Right atrium auricular region (tissue), 2 donors: ENCODE data around the gene BMX. TPM values are rescaled to one million over a fixed set of nuclear protein-coding genes. Genes with fewer than 3 reads are reported as not detected.

Source experiments
- DNase-seq: peaks from one replicate; pipeline ENCODE4 v3.0.0-alpha.2; 2019; ENCODE audit warnings: low spot score
- H3K27ac ChIP-seq, 2 donors: fragments of 200-600 bp; sonication (generic); 1 replicate in 1 of 2; 2 replicates in 1 of 2; pipeline ENCODE4 v1.5.1; 2016 to 2019
- H3K27me3 ChIP-seq, 2 donors: fragments of 200-600 bp; sonication (generic); one replicate each; pipeline versions ENCODE4 v1.5.1 to v1.6.0; 2017 to 2019
- H3K36me3 ChIP-seq: fragments of 200-600 bp; sonication (generic); one replicate; pipeline ENCODE4 v1.5.1; 2016
- H3K4me1 ChIP-seq, 2 donors: fragments of 200-600 bp; sonication (generic); one replicate each; pipeline versions ENCODE4 v1.5.1 to v1.6.0; 2017 to 2019
- H3K4me3 ChIP-seq, 2 donors: fragments of 200-600 bp; sonication (generic); 1 replicate in 1 of 2; 2 replicates in 1 of 2; pipeline ENCODE4 v1.5.1; 2017 to 2019; ENCODE audit warnings: mild to moderate bottlenecking in 1 of 2, moderate library complexity in 1 of 2
- H3K9me3 ChIP-seq, 2 donors: fragments of 200-600 bp; sonication (generic); one replicate each; pipeline ENCODE4 v1.5.1; 2019
- CTCF ChIP-seq, 2 donors: fragments of 200-600 bp; sonication (generic); IDR thresholded peaks; one replicate each; pipeline ENCODE4 v1.5.1; 2019; ENCODE audit warnings: antibody characterized with exemption in 2 of 2
- total RNA-seq, 2 donors: library from RNA; depleted of rRNA; stranded (reverse); fragments of >200 nt; gene quantifications; one replicate each; pipeline ENCODE4 v1.1.0, GENCODE V29; 2016

BMX gene
- total RNA-seq, 2 donors from 2014 or later = 12.9 to 20.1 TPM

DNA sequence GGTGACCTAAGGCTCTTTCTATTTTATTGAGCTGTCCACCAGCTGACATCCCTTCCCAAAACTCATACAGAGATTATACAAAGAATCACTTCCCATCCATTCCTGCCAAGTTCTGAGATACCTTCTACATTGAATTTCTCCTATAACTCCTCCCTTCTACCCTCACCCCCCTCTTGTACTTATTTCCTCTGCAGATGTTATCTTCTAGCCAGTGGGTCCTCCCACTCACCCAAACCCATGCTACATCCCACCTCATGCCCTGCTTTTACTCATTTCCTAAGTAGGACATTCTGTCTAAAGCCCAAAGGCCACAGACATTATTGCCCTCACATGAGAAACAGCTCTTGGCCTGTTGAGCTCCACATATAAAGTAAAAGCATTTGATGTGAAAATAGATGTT is 28.6 kb downstream of the BMX start:
- Histone ChIP-seq H3K27me3 (no peaks in the 10 kb centered on the region), H3K4me3 (no peak overlapping the region), H3K4me1 (no peaks in the 10 kb centered on the region), H3K9me3 (no peaks in the 10 kb centered on the region), H3K27ac (no peak overlapping the region), H3K36me3 (no peaks in the 10 kb centered on the region)
- DNase-seq = no peak
- no peak for TF ChIP-seq CTCF (IDR thresholded peaks at IDR 0.05)

GRCh38 chrX:15530318-15530717 is 29.7 kb downstream of the BMX start:
- no peak for DNase-seq
- Histone ChIP-seq H3K9me3 (no peaks in the 10 kb centered on the region), H3K4me3 (no peak overlapping the region), H3K27me3 (no peaks in the 10 kb centered on the region), H3K4me1 (no peaks in the 10 kb centered on the region), H3K27ac (no peak overlapping the region), H3K36me3 (no peaks in the 10 kb centered on the region)
- no peak for TF ChIP-seq CTCF (IDR thresholded peaks at IDR 0.05)

DNA sequence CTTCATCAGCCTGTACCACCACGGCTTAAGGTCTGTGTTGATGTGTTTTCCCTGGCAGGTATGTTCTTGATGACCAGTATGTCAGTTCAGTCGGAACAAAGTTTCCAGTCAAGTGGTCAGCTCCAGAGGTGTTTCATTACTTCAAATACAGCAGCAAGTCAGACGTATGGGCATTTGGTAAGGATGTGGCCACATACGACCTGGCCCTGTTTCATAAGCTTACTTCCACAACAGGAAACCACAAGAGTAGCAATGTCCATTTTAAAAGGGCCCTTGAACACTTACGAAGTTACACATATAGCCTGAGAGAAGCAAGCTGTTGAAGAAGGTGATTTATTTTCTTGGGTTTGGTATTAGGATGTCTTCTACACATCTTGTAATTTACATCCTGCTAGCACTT is 46.1 kb downstream of the BMX start:
- H3K4me1 ChIP-seq = no peaks in the 10 kb centered on the region
- TF ChIP-seq CTCF (IDR thresholded peaks at IDR 0.05) = no peak
- H3K4me3 ChIP-seq = no peak overlapping the region

DNA sequence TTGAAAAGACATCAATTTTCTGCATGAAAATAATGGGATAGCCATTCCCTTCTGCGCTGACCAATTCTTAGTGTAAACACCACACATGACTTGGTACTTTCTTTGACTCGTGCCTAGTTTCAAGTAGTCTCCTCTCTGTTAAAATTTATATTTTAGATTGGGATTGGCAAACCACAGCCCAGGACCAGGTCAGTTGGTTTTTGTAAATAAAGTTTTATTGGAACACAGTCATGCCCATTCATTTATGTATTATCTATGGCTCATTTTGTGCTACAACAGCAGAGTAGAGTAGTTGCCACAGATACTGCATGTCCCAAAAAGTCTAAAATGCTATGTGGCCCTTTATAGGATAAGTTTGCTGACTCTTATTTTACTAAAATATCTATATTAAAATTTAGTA is 46.7 kb downstream of the BMX start:
- Histone ChIP-seq H3K36me3 (no peaks in the 10 kb centered on the region), H3K9me3 (peaks cover 0 to 5% of the 10 kb centered on the region in 2 donors), H3K27me3 (no peaks in the 10 kb centered on the region), H3K4me1 (no peaks in the 10 kb centered on the region), H3K27ac (no peak overlapping the region), H3K4me3 (no peak overlapping the region)
- TF ChIP-seq CTCF (IDR thresholded peaks at IDR 0.05) = no peak
- no peak for DNase-seq

More for the DNA sequence above, 46.1 kb downstream of the BMX start:
- peaks cover 0 to 5% of the 10 kb centered on the region in 2 donors for H3K9me3 ChIP-seq
- no peak for DNase-seq
- no peak overlapping the region for H3K27ac ChIP-seq
- H3K36me3 ChIP-seq = no peaks in the 10 kb centered on the region
- H3K27me3 ChIP-seq = no peaks in the 10 kb centered on the region

DNA sequence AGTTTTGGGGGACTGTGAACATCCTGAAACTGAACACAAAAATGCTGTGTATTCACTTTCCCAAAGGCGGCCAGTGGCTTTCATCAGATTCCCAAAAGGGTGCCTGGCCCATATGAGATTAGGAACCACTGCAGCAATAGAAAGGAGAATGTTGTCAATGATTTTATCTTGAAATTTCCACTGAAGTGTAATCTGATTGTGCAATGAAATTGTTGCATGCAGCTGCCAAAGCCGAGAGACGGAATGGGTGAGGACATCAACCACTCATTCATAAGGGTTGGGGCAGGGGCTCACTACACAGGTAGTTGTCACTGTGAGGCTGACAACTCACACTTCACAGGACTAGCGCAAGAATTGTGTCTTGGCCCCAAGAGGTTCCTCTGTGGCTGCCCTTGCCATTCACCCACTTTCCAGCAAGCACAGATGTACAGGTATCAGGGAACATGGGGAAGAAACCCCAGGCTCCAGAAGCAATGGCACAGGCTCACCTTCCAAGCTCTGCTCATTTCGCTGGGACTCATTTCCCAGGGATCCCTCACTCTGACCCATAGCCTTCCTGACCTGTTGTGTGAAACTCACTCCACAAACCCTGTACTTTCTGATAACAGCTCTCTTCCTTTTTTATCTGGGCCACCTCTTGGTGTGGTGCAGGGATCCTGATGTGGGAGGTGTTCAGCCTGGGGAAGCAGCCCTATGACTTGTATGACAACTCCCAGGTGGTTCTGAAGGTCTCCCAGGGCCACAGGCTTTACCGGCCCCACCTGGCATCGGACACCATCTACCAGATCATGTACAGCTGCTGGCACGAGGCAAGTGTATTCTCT is 48.8 kb downstream of the BMX start:
- Histone ChIP-seq H3K4me1 (no peaks in the 10 kb centered on the region), H3K36me3 (no peaks in the 10 kb centered on the region), H3K27me3 (no peaks in the 10 kb centered on the region), H3K9me3 (peaks cover 0 to 5% of the 10 kb centered on the region in 2 donors), H3K27ac (no peak overlapping the region), H3K4me3 (no peak overlapping the region)
- no peak for DNase-seq
- no peak for TF ChIP-seq CTCF (IDR thresholded peaks at IDR 0.05)

DNA sequence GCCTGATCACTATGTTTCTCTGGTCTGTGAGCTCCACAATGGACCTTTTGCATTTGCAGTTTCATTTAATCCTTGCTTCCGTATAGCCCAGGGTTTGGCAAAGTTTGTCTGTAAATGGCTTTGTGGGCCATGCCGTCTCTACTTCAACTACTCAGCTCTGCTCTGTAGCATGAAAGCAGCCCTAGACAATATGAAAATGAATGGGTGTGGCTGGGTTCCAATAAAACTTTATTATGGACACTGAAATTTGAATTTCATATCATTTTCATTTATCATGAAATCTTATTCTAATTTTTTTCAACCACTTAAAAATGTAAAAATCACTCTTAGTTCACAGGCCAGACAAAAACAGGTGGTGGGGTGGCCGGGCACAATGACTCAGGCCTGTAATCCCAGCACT is 58.6 kb downstream of the BMX start:
- H3K27me3 ChIP-seq = no peaks in the 10 kb centered on the region

More for the DNA sequence above, 58.6 kb downstream of the BMX start:
- no peaks in the 10 kb centered on the region for H3K36me3 ChIP-seq
- no peaks in the 10 kb centered on the region for H3K4me1 ChIP-seq
- no peak for DNase-seq
- H3K9me3 ChIP-seq = no peaks in the 10 kb centered on the region
- H3K27ac ChIP-seq = no peak overlapping the region
- H3K4me3 ChIP-seq = no peak overlapping the region
- TF ChIP-seq CTCF (IDR thresholded peaks at IDR 0.05) = no peak
